Measurements from ENCODE around the gene SCYGR4. TPM values are rescaled to one million over a fixed set of nuclear protein-coding genes. Genes with fewer than 3 reads are reported as not detected.

The SCYGR4 gene
- total RNA-seq, 1 donor from 2014 or later = not detected

GRCh38 chr2:227634201-227634600 lies 16.9 kb downstream of the SCYGR4 start:
- Histone ChIP-seq H3K27me3 (ENCODE audit: insufficient read depth, low read length) (no peaks in the 10 kb centered on the region), H3K4me2 (ENCODE audit: low read length) (no peak overlapping the region), H2AFZ (ENCODE audit: low read depth, low read length) (no peak overlapping the region), H3K9ac (ENCODE audit: low read length) (no peak overlapping the region), H3K79me2 (ENCODE audit: insufficient read depth, low read length) (no peaks in the 10 kb centered on the region), H3K9me3 (ENCODE audit: insufficient read depth, low read depth, low read length) (no peaks in the 10 kb centered on the region), H3K36me3 (ENCODE audit: insufficient read depth, low read length) (no peaks in the 10 kb centered on the region), H3K4me1 (ENCODE audit: insufficient read depth, low read length) (no peaks in the 10 kb centered on the region), H3K27ac (ENCODE audit: low read depth, low read length) (no peak overlapping the region), H3K4me3 (ENCODE audit: insufficient read depth, low read depth, low read length) (no peak overlapping the region), H4K20me1 (ENCODE audit: insufficient read depth, low read length) (no peaks in the 10 kb centered on the region)
- Mint-ChIP-seq H3K4me1 (ENCODE audit: low read depth, unreplicated experiment) (no peaks in the 10 kb centered on the region), H3K27ac (ENCODE audit: unreplicated experiment) (no peak overlapping the region), H3K9me3 (ENCODE audit: unreplicated experiment) (no peaks in the 10 kb centered on the region), H3K27me3 (ENCODE audit: low read depth, unreplicated experiment) (no peaks in the 10 kb centered on the region), H3K36me3 (ENCODE audit: low read depth, unreplicated experiment) (no peaks in the 10 kb centered on the region), H3K4me3 (ENCODE audit: unreplicated experiment) (no peak overlapping the region)
- DNase-seq (ENCODE audit: low read depth) = no peak
- no peak for TF ChIP-seq CTCF (IDR thresholded peaks at IDR 0.05; ENCODE audit: insufficient read depth, low read depth, low read length)
- TF ChIP-seq EZH2 (IDR thresholded peaks at IDR 0.05; ENCODE audit: insufficient read depth, low read length) = no peak
- no peak for FAIRE-seq

GRCh38 chr2:227642656-227643055 lies 25.4 kb downstream of the SCYGR4 start:
- no peak for FAIRE-seq
- H3K36me3 ChIP-seq (ENCODE audit: insufficient read depth, low read length) = no peaks in the 10 kb centered on the region
- peak; percentile 71 for DNase-seq (ENCODE audit: low read depth)
- Mint-ChIP-seq H3K27ac (ENCODE audit: unreplicated experiment) (no peak overlapping the region), H3K27me3 (ENCODE audit: low read depth, unreplicated experiment) (no peaks in the 10 kb centered on the region), H3K36me3 (ENCODE audit: low read depth, unreplicated experiment) (no peaks in the 10 kb centered on the region), H3K4me3 (ENCODE audit: unreplicated experiment) (no peak overlapping the region), H3K9me3 (ENCODE audit: unreplicated experiment) (no peaks in the 10 kb centered on the region), H3K4me1 (ENCODE audit: low read depth, unreplicated experiment) (peaks cover 7% of the 10 kb centered on the region)
- no peak overlapping the region for H3K9ac ChIP-seq (ENCODE audit: low read length)
- H2AFZ ChIP-seq (ENCODE audit: low read depth, low read length) = no peak overlapping the region
- no peak overlapping the region for H3K4me3 ChIP-seq (ENCODE audit: insufficient read depth, low read depth, low read length)
- TF ChIP-seq EZH2 (IDR thresholded peaks at IDR 0.05; ENCODE audit: insufficient read depth, low read length) (no peak), CTCF (IDR thresholded peaks at IDR 0.05; ENCODE audit: insufficient read depth, low read depth, low read length) (no peak)
- H3K9me3 ChIP-seq (ENCODE audit: insufficient read depth, low read depth, low read length) = no peaks in the 10 kb centered on the region
- no peaks in the 10 kb centered on the region for H3K79me2 ChIP-seq (ENCODE audit: insufficient read depth, low read length)
- no peaks in the 10 kb centered on the region for H3K27me3 ChIP-seq (ENCODE audit: insufficient read depth, low read length)
- H3K27ac ChIP-seq (ENCODE audit: low read depth, low read length) = no peak overlapping the region
- peaks cover 6% of the 10 kb centered on the region for H3K4me1 ChIP-seq (ENCODE audit: insufficient read depth, low read length)
- no peaks in the 10 kb centered on the region for H4K20me1 ChIP-seq (ENCODE audit: insufficient read depth, low read length)
- peak overlapping the region; percentile 46 for H3K4me2 ChIP-seq (ENCODE audit: low read length)

GRCh38 chr2:227643990-227644551 lies 26.8 kb downstream of the SCYGR4 start:
- no peaks in the 10 kb centered on the region for H3K9me3 ChIP-seq (ENCODE audit: insufficient read depth, low read depth, low read length)
- no peaks in the 10 kb centered on the region for H3K27me3 Mint-ChIP-seq (ENCODE audit: low read depth, unreplicated experiment)
- H3K4me1 ChIP-seq (ENCODE audit: insufficient read depth, low read length) = peaks cover 6% of the 10 kb centered on the region
- no peaks in the 10 kb centered on the region for H3K27me3 ChIP-seq (ENCODE audit: insufficient read depth, low read length)
- H3K79me2 ChIP-seq (ENCODE audit: insufficient read depth, low read length) = no peaks in the 10 kb centered on the region
- no peak overlapping the region for H2AFZ ChIP-seq (ENCODE audit: low read depth, low read length)
- no peaks in the 10 kb centered on the region for H3K9me3 Mint-ChIP-seq (ENCODE audit: unreplicated experiment)
- H3K27ac ChIP-seq (ENCODE audit: low read depth, low read length) = no peak overlapping the region
- FAIRE-seq (no peak), DNase-seq (ENCODE audit: low read depth) (no peak)
- no peak overlapping the region for H3K9ac ChIP-seq (ENCODE audit: low read length)
- peaks cover 7% of the 10 kb centered on the region for H3K4me1 Mint-ChIP-seq (ENCODE audit: low read depth, unreplicated experiment)
- no peak overlapping the region for H3K4me3 ChIP-seq (ENCODE audit: insufficient read depth, low read depth, low read length)
- H3K36me3 Mint-ChIP-seq (ENCODE audit: low read depth, unreplicated experiment) = no peaks in the 10 kb centered on the region
- TF ChIP-seq EZH2 (IDR thresholded peaks at IDR 0.05; ENCODE audit: insufficient read depth, low read length) = no peak
- no peak for TF ChIP-seq CTCF (IDR thresholded peaks at IDR 0.05; ENCODE audit: insufficient read depth, low read depth, low read length)
- H3K27ac Mint-ChIP-seq (ENCODE audit: unreplicated experiment) = no peak overlapping the region
- H3K4me3 Mint-ChIP-seq (ENCODE audit: unreplicated experiment) = no peak overlapping the region
- no peaks in the 10 kb centered on the region for H3K36me3 ChIP-seq (ENCODE audit: insufficient read depth, low read length)
- no peak overlapping the region for H3K4me2 ChIP-seq (ENCODE audit: low read length)
- no peaks in the 10 kb centered on the region for H4K20me1 ChIP-seq (ENCODE audit: insufficient read depth, low read length)
